Transverse colon (tissue), 4 donors: Measurements from ENCODE around the gene DRG2.

Source experiments
- POLR2AphosphoS5 ChIP-seq, 3 donors: sonication (generic); formaldehyde crosslinking; IDR thresholded peaks; one replicate each; pipeline ENCODE4 v1.6.1; 2016; ENCODE audit warnings: antibody characterized with exemption in 3 of 3
- TF ChIP-seq, protein P1 (sequence below), 5 experiments: fragments of 200-600 bp in 3 of 5; fragments of 450-650 bp in 2 of 5; sonication (generic) in 3 of 5; IDR thresholded peaks; 1 replicate in 2 of 5; 2 replicates in 3 of 5; pipeline ENCODE4 v1.5.1; 2016 to 2017; ENCODE audit warnings: antibody characterized with exemption in 5 of 5, inconsistent platforms in 3 of 5, mild to moderate bottlenecking in 2 of 5, moderate library complexity in 1 of 5

- TF ChIP-seq, protein P1, sequence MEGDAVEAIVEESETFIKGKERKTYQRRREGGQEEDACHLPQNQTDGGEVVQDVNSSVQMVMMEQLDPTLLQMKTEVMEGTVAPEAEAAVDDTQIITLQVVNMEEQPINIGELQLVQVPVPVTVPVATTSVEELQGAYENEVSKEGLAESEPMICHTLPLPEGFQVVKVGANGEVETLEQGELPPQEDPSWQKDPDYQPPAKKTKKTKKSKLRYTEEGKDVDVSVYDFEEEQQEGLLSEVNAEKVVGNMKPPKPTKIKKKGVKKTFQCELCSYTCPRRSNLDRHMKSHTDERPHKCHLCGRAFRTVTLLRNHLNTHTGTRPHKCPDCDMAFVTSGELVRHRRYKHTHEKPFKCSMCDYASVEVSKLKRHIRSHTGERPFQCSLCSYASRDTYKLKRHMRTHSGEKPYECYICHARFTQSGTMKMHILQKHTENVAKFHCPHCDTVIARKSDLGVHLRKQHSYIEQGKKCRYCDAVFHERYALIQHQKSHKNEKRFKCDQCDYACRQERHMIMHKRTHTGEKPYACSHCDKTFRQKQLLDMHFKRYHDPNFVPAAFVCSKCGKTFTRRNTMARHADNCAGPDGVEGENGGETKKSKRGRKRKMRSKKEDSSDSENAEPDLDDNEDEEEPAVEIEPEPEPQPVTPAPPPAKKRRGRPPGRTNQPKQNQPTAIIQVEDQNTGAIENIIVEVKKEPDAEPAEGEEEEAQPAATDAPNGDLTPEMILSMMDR (IDR thresholded peaks at IDR 0.05): no peak
- no peak for TF ChIP-seq POLR2AphosphoS5 (IDR thresholded peaks at IDR 0.05)
Observed at GRCh38 chr17:18071751-18072150, 16.0 kb upstream of the DRG2 start.
